ENCODE results near the gene JCAD.

JCAD gene

GRCh38 chr10:30099101-30099500, 39.7 kb upstream of the JCAD start:
- no peak overlapping the region for H3K9ac ChIP-seq
- H3K9me3 ChIP-seq (ENCODE audit: control insufficient read depth, low read length), result no peaks in the 10 kb centered on the region
- no peaks in the 10 kb centered on the region for H3K79me2 ChIP-seq
- no peak overlapping the region for H3K27ac ChIP-seq
- no peak for TF ChIP-seq CTCF (IDR thresholded peaks at IDR 0.05)
- no peaks in the 10 kb centered on the region for H3K36me3 ChIP-seq (ENCODE audit: control insufficient read depth, insufficient read depth, low read length)
- H3K27me3 ChIP-seq (ENCODE audit: control insufficient read depth, insufficient read depth, low read length), result no peaks in the 10 kb centered on the region
- H3K4me2 ChIP-seq (ENCODE audit: low read length), result no peak overlapping the region
- H2AFZ ChIP-seq, result no peak overlapping the region
- no peaks in the 10 kb centered on the region for H3K4me1 ChIP-seq
- H3K4me3 ChIP-seq (ENCODE audit: low read depth, low read length), result no peak overlapping the region

DNA sequence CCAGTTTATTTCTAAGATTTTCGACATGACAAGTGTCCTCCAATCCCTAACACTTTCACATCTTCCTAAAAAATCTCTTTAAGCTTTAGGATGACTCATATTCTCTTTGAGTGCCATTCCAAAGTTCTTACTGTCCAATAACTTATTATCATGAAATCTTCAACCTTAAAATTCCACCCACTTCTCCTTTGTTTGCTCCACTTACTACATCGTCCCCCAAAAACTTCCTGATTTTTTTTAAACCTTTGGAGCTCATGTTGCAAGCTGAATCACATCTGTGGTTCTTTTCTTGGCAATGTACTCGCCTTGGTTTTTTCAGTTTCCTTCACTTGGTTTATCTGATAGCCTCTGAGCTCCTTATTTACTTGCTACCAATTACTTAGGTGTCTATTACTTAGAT, 39.2 kb upstream of the JCAD start:
- H3K9ac ChIP-seq, result no peak overlapping the region
- H2AFZ ChIP-seq, result no peak overlapping the region
- no peaks in the 10 kb centered on the region for H3K27me3 ChIP-seq (ENCODE audit: control insufficient read depth, insufficient read depth, low read length)
- no peak for TF ChIP-seq CTCF (IDR thresholded peaks at IDR 0.05)
- no peaks in the 10 kb centered on the region for H3K36me3 ChIP-seq (ENCODE audit: control insufficient read depth, insufficient read depth, low read length)
- no peak overlapping the region for H3K27ac ChIP-seq
- no peaks in the 10 kb centered on the region for H3K9me3 ChIP-seq (ENCODE audit: control insufficient read depth, low read length)
- no peak overlapping the region for H3K4me2 ChIP-seq (ENCODE audit: low read length)
- H3K4me3 ChIP-seq (ENCODE audit: low read depth, low read length), result no peak overlapping the region
- no peaks in the 10 kb centered on the region for H3K4me1 ChIP-seq
- H3K79me2 ChIP-seq, result no peaks in the 10 kb centered on the region

GRCh38 chr10:30096564-30096963, 37.2 kb upstream of the JCAD start:
- H3K9ac ChIP-seq, result no peak overlapping the region
- H3K79me2 ChIP-seq, result no peaks in the 10 kb centered on the region
- H3K27ac ChIP-seq, result no peak overlapping the region
- no peak for TF ChIP-seq CTCF (IDR thresholded peaks at IDR 0.05)
- no peaks in the 10 kb centered on the region for H3K4me1 ChIP-seq
- no peaks in the 10 kb centered on the region for H3K9me3 ChIP-seq (ENCODE audit: control insufficient read depth, low read length)
- H3K36me3 ChIP-seq (ENCODE audit: control insufficient read depth, insufficient read depth, low read length), result no peaks in the 10 kb centered on the region
- no peaks in the 10 kb centered on the region for H3K27me3 ChIP-seq (ENCODE audit: control insufficient read depth, insufficient read depth, low read length)
- no peak overlapping the region for H2AFZ ChIP-seq
- no peak overlapping the region for H3K4me2 ChIP-seq (ENCODE audit: low read length)
- H3K4me3 ChIP-seq (ENCODE audit: low read depth, low read length), result no peak overlapping the region

DNA sequence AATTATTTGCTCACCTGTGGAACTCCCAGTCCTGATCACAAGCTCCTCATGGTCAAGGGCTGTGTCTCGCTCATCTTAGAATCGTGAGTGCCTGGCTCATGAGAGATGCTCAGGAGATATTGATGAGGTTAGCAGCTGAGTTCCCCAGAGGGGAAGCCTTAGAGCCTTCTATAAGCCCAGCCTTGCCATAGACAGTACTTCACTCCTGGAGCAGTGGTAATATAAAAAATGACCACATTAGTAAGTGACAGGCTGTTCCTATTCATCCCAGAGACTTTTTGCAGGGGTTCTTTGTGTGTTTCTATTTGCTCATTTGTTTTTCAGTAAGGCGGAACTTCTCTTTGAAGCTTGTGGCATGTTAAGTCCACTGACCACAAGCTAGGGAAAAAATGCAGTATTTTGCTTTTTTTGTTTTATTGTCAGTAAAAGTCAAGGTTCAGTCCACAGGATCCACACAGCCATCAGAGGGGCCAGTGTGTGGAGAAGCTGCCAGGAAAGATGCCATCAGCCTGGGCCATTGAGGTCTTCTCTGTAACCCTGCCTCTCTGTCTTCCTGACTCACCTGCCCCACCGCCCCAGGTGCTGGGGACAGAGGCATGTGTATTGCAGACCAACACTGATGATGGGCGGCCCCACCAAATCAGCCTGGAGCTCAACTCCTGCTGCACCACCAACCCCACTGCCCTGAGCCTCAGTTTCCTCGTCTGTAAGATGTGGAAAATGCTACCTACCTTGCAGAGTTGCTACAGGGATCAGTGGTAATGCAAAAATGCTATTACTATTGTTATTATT, 36.4 kb upstream of the JCAD start:
- H3K27me3 ChIP-seq (ENCODE audit: control insufficient read depth, insufficient read depth, low read length), result no peaks in the 10 kb centered on the region
- H3K79me2 ChIP-seq, result no peaks in the 10 kb centered on the region
- no peaks in the 10 kb centered on the region for H3K4me1 ChIP-seq
- no peak overlapping the region for H3K4me2 ChIP-seq (ENCODE audit: low read length)
- no peak overlapping the region for H2AFZ ChIP-seq
- no peak overlapping the region for H3K4me3 ChIP-seq (ENCODE audit: low read depth, low read length)
- H3K27ac ChIP-seq, result no peak overlapping the region
- no peak for TF ChIP-seq CTCF (IDR thresholded peaks at IDR 0.05)
- H3K9ac ChIP-seq, result no peak overlapping the region
- no peaks in the 10 kb centered on the region for H3K9me3 ChIP-seq (ENCODE audit: control insufficient read depth, low read length)
- H3K36me3 ChIP-seq (ENCODE audit: control insufficient read depth, insufficient read depth, low read length), result no peaks in the 10 kb centered on the region

GRCh38 chr10:30094601-30095000, 35.2 kb upstream of the JCAD start:
- H3K9ac ChIP-seq, result no peak overlapping the region
- no peak for TF ChIP-seq CTCF (IDR thresholded peaks at IDR 0.05)

More at GRCh38 chr10:30094601-30095000, 35.2 kb upstream of the JCAD start:
- Histone ChIP-seq H3K4me2 (ENCODE audit: low read length) (no peak overlapping the region), H3K27ac (no peak overlapping the region), H3K36me3 (ENCODE audit: control insufficient read depth, insufficient read depth, low read length) (no peaks in the 10 kb centered on the region), H2AFZ (no peak overlapping the region), H3K27me3 (ENCODE audit: control insufficient read depth, insufficient read depth, low read length) (no peaks in the 10 kb centered on the region), H3K79me2 (no peaks in the 10 kb centered on the region), H3K4me1 (no peaks in the 10 kb centered on the region), H3K9me3 (ENCODE audit: control insufficient read depth, low read length) (no peaks in the 10 kb centered on the region), H3K4me3 (ENCODE audit: low read depth, low read length) (no peak overlapping the region)

All from parathyroid adenoma (tissue), 2 donors.